NT2/D1 (cell line): ENCODE data around the gene NF1.

ENCODE experiments used
- SUZ12 ChIP-seq: IDR thresholded peaks from 2 replicates; pipeline ENCODE4 v1.6.1; 2011; ENCODE audit not compliant: insufficient read length, insufficient read depth; ENCODE audit errors: extremely low read depth
- YY1 ChIP-seq: IDR thresholded peaks from 2 replicates; pipeline ENCODE4 v1.6.1; 2011; ENCODE audit not compliant: insufficient read length, insufficient read depth
- ZNF274 ChIP-seq: IDR thresholded peaks from 2 replicates; pipeline ENCODE4 v1.6.1; 2011; ENCODE audit warnings: mild to moderate bottlenecking, low read depth, low read length

DNA sequence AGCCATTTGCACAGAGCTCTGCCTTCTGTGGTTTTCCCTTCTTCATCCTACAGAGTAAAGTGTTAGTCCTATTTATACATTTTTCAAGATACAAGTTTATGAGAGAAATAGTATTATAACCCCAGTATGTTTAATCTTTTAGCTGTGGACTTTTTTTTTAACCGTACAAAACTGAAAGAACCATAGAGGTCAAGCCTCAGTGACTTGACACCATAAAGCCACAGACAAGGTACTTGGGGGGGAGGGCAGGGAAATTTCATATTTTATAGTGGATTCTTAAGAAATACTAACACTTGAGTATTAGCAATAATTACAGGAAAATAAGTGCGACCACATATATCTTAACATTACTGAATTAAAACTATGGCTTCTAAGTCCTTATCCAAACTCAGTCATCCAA is 279.7 kb downstream of the NF1 start:
- TF ChIP-seq YY1 (no peak), SUZ12 (no peak), ZNF274 (no peak)
